ENCODE results near the gene PODN.

Gene PODN

GRCh38 chr1:53130598-53130877 is 68.5 kb downstream of the PODN start:
- no peak for ATAC-seq
- TF ChIP-seq PPARA (CRISPR knock-in tag; IDR thresholded peaks at IDR 0.05; ENCODE audit: borderline replicate concordance): no peak
- no peak for TF ChIP-seq ZNF565 (CRISPR knock-in tag; conservative IDR thresholded peaks at IDR 0.05; ENCODE audit: low read depth)
- no peak for TF ChIP-seq ARNTL (CRISPR knock-in tag; IDR thresholded peaks at IDR 0.05; ENCODE audit: borderline replicate concordance, low read depth)
- no peak for TF ChIP-seq ESRRG (CRISPR knock-in tag; IDR thresholded peaks at IDR 0.05)
- no peak for TF ChIP-seq ZC3H10 (CRISPR knock-in tag; IDR thresholded peaks at IDR 0.05)
- TF ChIP-seq CSRNP3 (CRISPR knock-in tag; IDR thresholded peaks at IDR 0.05): no peak
- no peak for TF ChIP-seq SNAI2 (CRISPR knock-in tag; IDR thresholded peaks at IDR 0.05)
- TF ChIP-seq GLIS3 (CRISPR knock-in tag; IDR thresholded peaks at IDR 0.05): no peak
- TF ChIP-seq CREB5 (CRISPR knock-in tag; IDR thresholded peaks at IDR 0.05; ENCODE audit: low read depth): no peak
- TF ChIP-seq PATZ1 (CRISPR knock-in tag; IDR thresholded peaks at IDR 0.05; ENCODE audit: borderline replicate concordance): no peak
- TF ChIP-seq OSR1 (CRISPR knock-in tag; IDR thresholded peaks at IDR 0.05): no peak
- TF ChIP-seq TOX (CRISPR knock-in tag; IDR thresholded peaks at IDR 0.05; ENCODE audit: borderline replicate concordance): no peak
- no peak for TF ChIP-seq CSDC2 (CRISPR knock-in tag; IDR thresholded peaks at IDR 0.05)
- TF ChIP-seq BACH2 (CRISPR knock-in tag; IDR thresholded peaks at IDR 0.05; ENCODE audit: borderline replicate concordance): no peak

- TF ChIP-seq POU6F1 (CRISPR knock-in tag; IDR thresholded peaks at IDR 0.05; ENCODE audit: borderline replicate concordance, low read depth): no peak
- TF ChIP-seq SNAI2 (CRISPR knock-in tag; IDR thresholded peaks at IDR 0.05): no peak
- no peak for TF ChIP-seq RARB (CRISPR knock-in tag; IDR thresholded peaks at IDR 0.05)
- no peak for TF ChIP-seq ARNTL (CRISPR knock-in tag; IDR thresholded peaks at IDR 0.05; ENCODE audit: borderline replicate concordance, low read depth)
- no peak for TF ChIP-seq CSRNP3 (CRISPR knock-in tag; IDR thresholded peaks at IDR 0.05)
- TF ChIP-seq OSR1 (CRISPR knock-in tag; IDR thresholded peaks at IDR 0.05): no peak
- no peak for TF ChIP-seq ZFP30 (CRISPR knock-in tag; IDR thresholded peaks at IDR 0.05)
- TF ChIP-seq BACH2 (CRISPR knock-in tag; IDR thresholded peaks at IDR 0.05; ENCODE audit: borderline replicate concordance): no peak
- TF ChIP-seq TSHZ2 (CRISPR knock-in tag; IDR thresholded peaks at IDR 0.05): no peak
- ATAC-seq: no peak
Observed at GRCh38 chr1:53130878-53131589, 69.0 kb downstream of the PODN start.

- no peak for ATAC-seq
- TF ChIP-seq ESRRG (CRISPR knock-in tag; IDR thresholded peaks at IDR 0.05): no peak
Observed at GRCh38 chr1:53131590-53131938, 69.6 kb downstream of the PODN start.

All from SK-N-SH treated with all-trans-retinoic acid at 6 μM for 48 hours (cell line).